ENCODE measurements around the gene MROH2A. TPM values are rescaled to one million over a fixed set of nuclear protein-coding genes. Genes with fewer than 3 reads are reported as not detected.

Gene MROH2A
- total and polyA plus RNA-seq, 12 donors, result not detected

GRCh38 chr2:233838251-233838650 lies 60.1 kb downstream of the MROH2A start:
- no peak for DNase-seq
- peaks cover 0 to 92% (median 0%) of the 10 kb centered on the region in 9 donors for H3K36me3 ChIP-seq
- intact Hi-C loops (cut with DNase I), result no loop called here
- 73 to 82% methylated on average over 7 of the region's 7 CpGs for WGBS, 2 donors
- H3K9me3 ChIP-seq, result no peaks in the 10 kb centered on the region
- H3K27me3 ChIP-seq, result no peaks in the 10 kb centered on the region
- no peak overlapping the region for H3K4me3 ChIP-seq
- no peak for TF ChIP-seq CTCF (IDR thresholded peaks at IDR 0.05)
- H3K27ac ChIP-seq, result no peak overlapping the region
- no peaks in the 10 kb centered on the region for H3K4me1 ChIP-seq
- no peak for ATAC-seq

GRCh38 chr2:233838726-233839446 lies 60.8 kb downstream of the MROH2A start:
- intact Hi-C loops (cut with DNase I), result no loop called here
- H3K4me3 ChIP-seq, result no peak overlapping the region
- TF ChIP-seq CTCF (IDR thresholded peaks at IDR 0.05), result no peak
- no peak for ATAC-seq
- no peaks in the 10 kb centered on the region for H3K27me3 ChIP-seq
- DNase-seq, result no peak
- no peak overlapping the region for H3K27ac ChIP-seq
- H3K9me3 ChIP-seq, result no peaks in the 10 kb centered on the region
- H3K36me3 ChIP-seq, result peaks cover 0 to 96% (median 0%) of the 10 kb centered on the region in 9 donors
- WGBS, 2 donors, result 86 to 87% methylated on average over 12 of the region's 12 CpGs
- H3K4me1 ChIP-seq, result no peaks in the 10 kb centered on the region

GRCh38 chr2:233839447-233839820 lies 61.3 kb downstream of the MROH2A start:
- no peak for TF ChIP-seq CTCF (IDR thresholded peaks at IDR 0.05)
- ATAC-seq, result no peak
- H3K4me1 ChIP-seq, result no peaks in the 10 kb centered on the region
- no peaks in the 10 kb centered on the region for H3K9me3 ChIP-seq
- no peak overlapping the region for H3K27ac ChIP-seq
- H3K36me3 ChIP-seq, result peaks cover 0 to 96% (median 0%) of the 10 kb centered on the region in 9 donors
- intact Hi-C loops (cut with DNase I), result no loop called here
- H3K4me3 ChIP-seq, result no peak overlapping the region
- 98 to 99% methylated on average over 10 of the region's 10 CpGs for WGBS, 2 donors
- no peak for DNase-seq
- no peaks in the 10 kb centered on the region for H3K27me3 ChIP-seq

GRCh38 chr2:233840520-233840919 lies 62.4 kb downstream of the MROH2A start:
- Histone ChIP-seq H3K27ac (no peak overlapping the region), H3K4me3 (no peak overlapping the region), H3K27me3 (no peaks in the 10 kb centered on the region), H3K4me1 (no peaks in the 10 kb centered on the region), H3K9me3 (no peaks in the 10 kb centered on the region), H3K36me3 (peaks cover 0 to 97% (median 0%) of the 10 kb centered on the region in 9 donors)
- DNase-seq (no peak), ATAC-seq (no peak)
- 96 to 97% methylated on average over 9 of the region's 9 CpGs for WGBS, 2 donors
- intact Hi-C loops (cut with DNase I), result loop anchor here in 1 of 10 donors (10.0 kb wide), 1 partner anchor 496 kb away; no protein-coding TSS in a partner anchor
- no peak for TF ChIP-seq CTCF (IDR thresholded peaks at IDR 0.05)
